Stimulated activated CD8-positive, alpha-beta memory T cell treated with anti-CD3 and anti-CD28 coated beads, Interleukin-12 subunit alpha, Interleukin-12 subunit beta, amount 100 ng/mL, for 24 hours (primary cell): ENCODE results near the gene KRT17.
"Not testable (repeated sequence)": the region's sequence is repeated elsewhere in the genome, so short reads cannot be mapped to it uniquely, and the experiment has no call there.

Experiments used
- DNase-seq: peaks from one replicate; pipeline ENCODE4 v3.0.0-alpha.2; 2020; ENCODE audit errors: extremely low read depth

The KRT17 gene

GRCh38 chr17:41653892-41654677 is 29.7 kb upstream of the KRT17 start:
- DNase-seq: no peak

GRCh38 chr17:41653421-41653820 is 29.0 kb upstream of the KRT17 start:
- no peak for DNase-seq

- DNase-seq: no peak
These were observed 28.1 kb upstream of the KRT17 start for GRCh38 chr17:41652461-41652970.

- DNase-seq: no peak
These were observed 27.5 kb upstream of the KRT17 start for GRCh38 chr17:41651625-41652460.

GRCh38 chr17:41650794-41651624 is 26.6 kb upstream of the KRT17 start:
- no peak for DNase-seq

GRCh38 chr17:41649923-41650519 is 25.6 kb upstream of the KRT17 start:
- DNase-seq: no peak

GRCh38 chr17:41648411-41649195 is 24.2 kb upstream of the KRT17 start:
- DNase-seq: peak; percentile 54

- peak; percentile 66 for DNase-seq
These were observed 23.6 kb upstream of the KRT17 start for GRCh38 chr17:41647940-41648410.

GRCh38 chr17:41647038-41647813 is 22.9 kb upstream of the KRT17 start:
- DNase-seq: no peak

GRCh38 chr17:41642252-41643156 is 18.1 kb upstream of the KRT17 start:
- no peak for DNase-seq

GRCh38 chr17:41640596-41640995 is 16.2 kb upstream of the KRT17 start:
- DNase-seq: not testable (repeated sequence)

GRCh38 chr17:41639492-41640473 is 15.4 kb upstream of the KRT17 start:
- no peak for DNase-seq

- DNase-seq: no peak
These were observed 14.6 kb upstream of the KRT17 start for GRCh38 chr17:41638941-41639340.

GRCh38 chr17:41638194-41638593 is 13.8 kb upstream of the KRT17 start:
- no peak for DNase-seq

- DNase-seq: no peak
These were observed 12.3 kb upstream of the KRT17 start for GRCh38 chr17:41636652-41637051.

GRCh38 chr17:41635121-41636097 is 11.0 kb upstream of the KRT17 start:
- no peak for DNase-seq
